ENCODE data around the gene SFXN2.
A peak's percentile ranks its signal among the peaks of the same experiment; 100 is the strongest.
"Not testable (repeated sequence)": the region's sequence is repeated elsewhere in the genome, so short reads cannot be mapped to it uniquely, and the experiment has no call there.

The SFXN2 gene

GRCh38 chr10:102714621-102715455, at the start of gene SFXN2:
SFXN2 (plus strand) TSS chr10:102714636; CDS start chr10:102726637, 12,001 bp downstream.
- DNase-seq = peak; percentile 56

GRCh38 chr10:102665904-102666509, 48.4 kb upstream of the SFXN2 start:
- no peak for DNase-seq

- not testable (repeated sequence) for DNase-seq
Observed at GRCh38 chr10:102667411-102667810, 47.0 kb upstream of the SFXN2 start.

- DNase-seq = no peak
Observed at GRCh38 chr10:102668326-102669107, 45.9 kb upstream of the SFXN2 start.

- no peak for DNase-seq
Observed at GRCh38 chr10:102669206-102670064, 45.0 kb upstream of the SFXN2 start.

- no peak for DNase-seq
Observed at GRCh38 chr10:102670065-102670670, 44.3 kb upstream of the SFXN2 start.

GRCh38 chr10:102670871-102671434, 43.5 kb upstream of the SFXN2 start:
- no peak for DNase-seq

GRCh38 chr10:102673236-102673818, 41.1 kb upstream of the SFXN2 start:
- DNase-seq = no peak

GRCh38 chr10:102673819-102674511, 40.5 kb upstream of the SFXN2 start:
- DNase-seq = peak; percentile 73

- DNase-seq = no peak
Observed at GRCh38 chr10:102674566-102674965, 39.9 kb upstream of the SFXN2 start.

GRCh38 chr10:102675011-102675665, 39.3 kb upstream of the SFXN2 start:
- no peak for DNase-seq

GRCh38 chr10:102675666-102676533, 38.5 kb upstream of the SFXN2 start:
- no peak for DNase-seq

- no peak for DNase-seq
Observed at GRCh38 chr10:102676534-102677315, 37.7 kb upstream of the SFXN2 start.

- no peak for DNase-seq
Observed at GRCh38 chr10:102677331-102678067, 36.9 kb upstream of the SFXN2 start.

- no peak for DNase-seq
Observed at GRCh38 chr10:102678068-102678400, 36.4 kb upstream of the SFXN2 start.

GRCh38 chr10:102678842-102679289, 35.6 kb upstream of the SFXN2 start:
- DNase-seq = no peak

GRCh38 chr10:102679596-102679995, 34.8 kb upstream of the SFXN2 start:
- no peak for DNase-seq

GRCh38 chr10:102681696-102682095, 32.7 kb upstream of the SFXN2 start:
- DNase-seq = no peak

Data from stimulated activated CD4-positive, alpha-beta T cell treated with anti-CD3 and anti-CD28 coated beads, Interleukin-4, amount 100 ng/mL, for 24 hours (primary cell).